NCI-H69 (cell line): Measurements from ENCODE around the gene MUC5AC.
"Not testable (repeated sequence)": the region's sequence is repeated elsewhere in the genome, so short reads cannot be mapped to it uniquely, and the experiment has no call there.

Experiments used
- DNase-seq: peaks from one replicate; lab custom pipeline; 2025; lab: John Stamatoyannopoulos, UW

MUC5AC gene

DNA sequence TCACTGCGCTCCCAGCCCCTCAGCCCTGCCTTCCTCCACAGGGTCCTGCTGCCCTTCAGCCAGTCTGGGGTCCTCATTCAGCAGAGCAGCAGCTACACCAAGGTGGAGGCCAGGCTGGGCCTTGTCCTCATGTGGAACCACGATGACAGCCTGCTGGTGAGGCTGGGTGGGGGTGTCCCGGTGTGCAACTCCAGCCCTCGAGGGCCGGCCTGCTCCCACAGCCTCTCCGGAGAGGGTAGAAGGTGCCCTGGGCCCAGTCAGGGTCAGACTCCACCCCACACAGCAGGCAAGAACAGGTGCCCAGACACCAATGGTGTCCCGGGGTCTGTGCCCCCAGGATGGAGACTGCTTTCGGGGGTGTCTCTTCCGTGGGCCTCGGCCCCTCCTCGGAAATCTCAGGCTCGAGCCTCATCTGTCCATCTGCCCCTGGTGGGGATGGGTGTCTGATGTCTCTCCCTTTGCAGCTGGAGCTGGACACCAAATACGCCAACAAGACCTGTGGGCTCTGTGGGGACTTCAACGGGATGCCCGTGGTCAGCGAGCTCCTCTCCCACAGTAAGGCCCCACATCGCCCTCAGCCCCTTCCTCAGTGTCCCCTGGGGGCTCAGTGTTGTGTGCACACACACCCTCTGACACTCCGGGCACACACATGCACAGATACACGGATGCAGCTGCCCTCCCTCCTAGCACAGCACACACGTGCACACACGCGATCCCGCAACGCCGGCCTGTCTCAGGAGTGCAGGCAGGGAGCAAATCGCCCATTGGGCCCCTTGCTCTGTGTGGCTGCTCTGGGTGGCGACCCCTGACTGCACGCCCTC, 4.9 kb downstream of the MUC5AC start:
- no peak for DNase-seq

- no peak for DNase-seq
Observed at GRCh38 chr11:1163321-1163910, 5.7 kb downstream of the MUC5AC start.

DNA sequence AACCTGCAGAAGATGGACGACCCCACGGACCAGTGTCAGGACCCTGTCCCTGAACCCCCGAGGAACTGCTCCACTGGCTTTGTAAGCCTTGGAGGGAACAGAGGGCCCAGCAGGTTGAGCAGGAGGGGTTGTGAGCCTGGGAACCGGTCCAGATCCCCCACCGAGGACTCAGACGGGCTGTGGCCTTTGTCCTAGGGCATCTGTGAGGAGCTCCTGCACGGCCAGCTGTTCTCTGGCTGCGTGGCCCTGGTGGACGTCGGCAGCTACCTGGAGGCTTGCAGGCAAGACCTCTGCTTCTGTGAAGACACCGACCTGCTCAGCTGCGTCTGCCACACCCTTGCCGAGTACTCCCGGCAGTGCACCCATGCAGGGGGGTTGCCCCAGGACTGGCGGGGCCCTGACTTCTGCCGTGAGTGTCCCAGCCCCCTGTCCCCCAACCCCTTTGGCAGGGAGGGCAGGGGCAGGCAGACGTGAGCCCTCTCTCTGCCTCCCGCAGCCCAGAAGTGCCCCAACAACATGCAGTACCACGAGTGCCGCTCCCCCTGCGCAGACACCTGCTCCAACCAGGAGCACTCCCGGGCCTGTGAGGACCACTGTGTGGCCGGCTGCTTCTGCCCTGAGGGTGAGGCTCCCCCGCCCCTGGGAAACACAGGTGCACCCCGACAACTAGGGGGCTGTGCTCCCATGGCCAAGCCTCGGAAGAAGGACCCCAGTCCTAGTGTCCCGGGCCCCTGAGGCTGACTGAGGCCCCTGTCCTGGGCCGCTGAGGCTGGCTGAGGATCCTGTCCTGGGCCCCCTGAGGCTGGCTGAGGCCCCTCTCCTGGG, 6.4 kb downstream of the MUC5AC start:
- DNase-seq: peak; percentile 20

- not testable (repeated sequence) for DNase-seq
Observed at GRCh38 chr11:1164779-1165255, 7.1 kb downstream of the MUC5AC start.

- no peak for DNase-seq
Observed at GRCh38 chr11:1165256-1166041, 7.7 kb downstream of the MUC5AC start.

DNA sequence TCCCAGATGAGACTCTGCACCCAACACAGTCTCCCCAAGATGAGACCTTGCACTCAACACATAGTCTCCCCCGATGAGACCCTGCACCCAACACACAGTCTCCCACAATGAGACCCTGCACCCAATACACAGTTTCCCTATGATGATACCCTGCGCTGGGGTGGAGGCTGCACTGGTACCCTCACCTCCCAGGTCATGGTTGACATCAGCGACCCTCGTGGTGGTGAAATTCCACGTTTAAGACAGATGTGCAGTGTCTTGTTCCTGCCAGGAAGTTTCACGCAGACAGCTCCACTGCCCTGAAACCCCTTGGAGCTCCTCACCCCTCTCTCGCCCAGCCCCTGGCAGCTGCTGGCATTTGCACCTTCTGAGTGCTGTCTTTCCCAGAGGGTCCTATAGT, 9.5 kb downstream of the MUC5AC start:
- DNase-seq: no peak

DNA sequence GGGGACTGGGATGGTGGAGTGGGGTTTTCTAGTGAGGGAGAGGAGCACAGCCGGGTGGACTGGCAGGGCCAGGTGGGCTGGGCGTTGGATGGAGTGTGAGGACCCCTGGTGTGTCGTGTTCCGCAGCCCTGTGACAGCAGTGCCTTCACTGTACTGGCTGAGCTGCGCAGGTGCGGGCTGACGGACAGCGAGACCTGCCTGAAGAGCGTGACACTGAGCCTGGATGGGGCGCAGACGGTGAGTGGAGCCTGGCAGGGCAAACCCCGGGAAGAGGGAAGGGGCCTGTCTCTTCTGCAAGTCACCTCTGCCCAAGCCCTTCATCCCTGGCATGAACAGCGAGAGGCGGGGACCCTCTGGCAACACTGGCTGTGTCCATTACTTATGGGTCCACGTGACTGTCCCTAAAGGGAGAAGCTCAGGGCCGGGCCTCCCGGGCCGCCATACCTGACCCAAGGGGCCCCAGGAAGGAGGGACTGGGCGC, 10.0 kb downstream of the MUC5AC start:
- no peak for DNase-seq

DNA sequence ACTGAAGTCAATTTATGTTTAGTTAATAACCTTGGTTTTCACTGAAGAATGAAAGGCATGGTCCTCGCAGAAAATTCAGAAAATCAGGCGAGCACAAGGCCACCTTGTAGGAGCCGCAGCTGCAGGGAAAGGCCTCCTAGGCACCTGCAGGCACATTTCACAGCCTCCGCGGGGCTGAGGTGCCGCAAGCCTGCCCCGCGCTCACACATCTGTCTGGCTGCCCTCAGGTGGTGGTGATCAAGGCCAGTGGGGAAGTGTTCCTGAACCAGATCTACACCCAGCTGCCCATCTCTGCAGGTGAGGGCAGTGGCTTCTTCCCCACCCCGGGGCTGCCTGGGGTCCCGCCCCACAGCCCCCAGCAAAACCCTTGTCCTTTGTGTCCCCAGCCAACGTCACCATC, 10.5 kb downstream of the MUC5AC start:
- DNase-seq: no peak

GRCh38 chr11:1168721-1169161, 11.0 kb downstream of the MUC5AC start:
- DNase-seq: no peak

DNA sequence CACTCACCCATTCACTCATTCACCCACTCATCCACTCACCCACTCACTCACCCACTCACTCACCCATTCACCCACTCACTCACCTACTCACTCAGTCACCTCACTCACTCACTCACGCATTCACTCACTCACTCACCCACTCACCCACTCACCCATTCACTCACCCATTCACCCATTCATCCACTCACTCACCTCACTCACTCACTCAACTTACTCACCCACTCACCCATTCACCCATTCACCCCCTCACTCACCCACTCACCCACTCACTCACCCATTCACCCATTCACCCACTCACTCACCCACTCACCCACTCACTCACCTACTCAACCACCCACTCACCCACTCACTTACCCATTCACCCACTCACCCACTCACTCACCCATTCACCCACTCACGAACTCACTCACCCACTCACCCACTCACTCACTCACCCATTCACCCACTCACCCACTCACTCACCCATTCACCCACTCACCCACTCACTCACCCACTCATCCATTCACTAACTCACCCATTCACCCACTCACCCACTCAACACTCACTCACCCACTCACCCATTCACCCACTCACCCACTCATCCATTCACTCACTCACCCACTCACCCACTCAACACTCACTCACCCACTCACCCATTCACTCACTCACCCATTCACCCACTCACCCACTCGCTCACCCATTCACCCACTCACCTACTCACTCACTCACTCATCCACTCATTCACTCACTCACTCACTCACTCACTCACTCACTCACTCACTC, 13.7 kb downstream of the MUC5AC start:
- DNase-seq: no peak

- DNase-seq: no peak
Observed at GRCh38 chr11:1171985-1172728, 14.4 kb downstream of the MUC5AC start.

GRCh38 chr11:1172729-1173117, 15.0 kb downstream of the MUC5AC start:
- DNase-seq: no peak

DNA sequence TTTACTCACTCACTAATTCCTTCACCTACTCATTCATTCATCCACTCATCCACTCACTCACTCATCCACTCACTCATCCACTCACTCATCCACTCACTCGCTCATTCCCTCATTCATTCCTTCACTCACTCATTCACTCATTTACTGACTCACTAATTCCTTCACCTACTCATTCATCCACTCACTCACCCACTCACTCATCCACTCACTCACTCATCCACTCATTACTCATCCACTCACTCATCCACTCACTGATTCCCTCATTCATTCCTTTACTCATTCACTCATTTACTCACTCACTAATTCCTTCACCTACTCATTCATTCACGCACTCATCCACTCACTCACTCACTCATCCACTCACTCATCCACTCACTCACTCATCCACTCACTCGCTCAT, 15.6 kb downstream of the MUC5AC start:
- DNase-seq: not testable (repeated sequence)

DNA sequence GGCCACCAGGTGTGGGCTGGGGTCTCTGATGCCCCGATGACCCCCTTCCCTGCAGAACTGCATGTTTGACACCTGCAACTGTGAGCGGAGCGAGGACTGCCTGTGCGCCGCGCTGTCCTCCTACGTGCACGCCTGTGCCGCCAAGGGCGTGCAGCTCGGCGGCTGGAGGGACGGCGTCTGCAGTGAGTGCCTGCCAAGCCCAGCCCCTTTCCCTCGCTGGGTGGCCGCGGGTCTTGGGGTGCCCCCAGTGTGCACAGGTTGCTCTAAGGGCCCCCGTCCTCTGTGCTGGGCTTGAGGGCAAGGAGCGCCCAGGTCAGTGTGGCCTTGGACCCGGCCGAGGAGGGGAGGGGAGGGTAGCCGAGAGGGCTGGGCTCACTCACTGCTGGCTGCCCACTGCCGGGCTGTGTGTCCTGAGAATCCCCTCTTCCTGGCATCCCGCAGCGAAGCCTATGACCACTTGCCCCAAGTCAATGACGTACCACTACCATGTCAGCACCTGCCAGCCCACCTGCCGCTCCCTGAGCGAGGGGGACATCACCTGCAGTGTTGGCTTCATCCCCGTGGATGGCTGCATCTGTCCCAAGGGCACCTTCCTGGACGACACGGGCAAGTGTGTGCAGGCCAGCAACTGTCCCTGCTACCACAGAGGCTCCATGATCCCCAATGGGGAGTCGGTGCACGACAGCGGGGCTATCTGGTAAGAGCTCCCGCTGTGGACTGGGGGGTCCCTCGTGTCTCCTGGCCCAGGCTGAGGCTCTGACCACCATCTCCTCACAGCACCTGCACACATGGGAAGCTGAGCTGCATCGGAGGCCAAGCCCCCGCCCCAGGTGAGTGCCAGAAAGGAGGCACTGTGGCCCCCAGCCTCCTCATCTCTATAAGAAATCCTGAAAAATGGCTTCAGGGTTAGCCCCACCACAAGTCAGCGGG, 17.0 kb downstream of the MUC5AC start:
- no peak for DNase-seq

- DNase-seq: no peak
Observed at GRCh38 chr11:1175461-1176223, 17.9 kb downstream of the MUC5AC start.

DNA sequence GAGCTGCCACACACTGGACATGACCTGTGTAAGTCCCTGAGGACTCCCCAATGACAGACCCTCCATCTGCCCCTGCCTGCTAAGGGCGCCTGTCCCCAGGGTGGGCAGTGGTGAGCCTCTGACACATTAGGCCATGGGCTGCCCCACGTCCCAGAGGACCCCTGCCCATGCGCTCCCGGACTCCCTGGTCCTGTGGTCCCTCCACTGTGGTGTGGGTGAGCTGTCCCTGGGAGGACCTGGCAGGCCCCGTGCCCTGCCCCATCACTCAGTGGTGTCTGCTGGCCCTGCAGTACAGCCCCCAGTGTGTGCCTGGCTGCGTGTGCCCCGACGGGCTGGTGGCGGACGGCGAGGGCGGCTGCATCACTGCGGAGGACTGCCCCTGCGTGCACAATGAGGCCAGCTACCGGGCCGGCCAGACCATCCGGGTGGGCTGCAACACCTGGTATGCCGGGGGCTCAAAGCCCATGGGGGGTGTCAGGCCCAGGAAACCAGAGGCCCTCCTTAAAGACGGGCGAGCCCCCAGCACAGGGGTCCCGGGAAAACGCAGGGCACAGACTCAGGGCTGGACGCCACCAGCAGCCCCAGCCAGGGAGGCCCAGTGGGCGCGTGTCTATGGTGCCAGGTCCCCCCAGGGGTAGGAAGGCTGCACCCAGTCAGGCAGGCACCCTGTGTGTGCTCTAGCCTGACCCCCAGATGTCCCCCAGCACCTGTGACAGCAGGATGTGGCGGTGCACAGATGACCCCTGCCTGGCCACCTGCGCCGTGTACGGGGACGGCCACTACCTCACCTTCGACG, 18.7 kb downstream of the MUC5AC start:
- DNase-seq: no peak

DNA sequence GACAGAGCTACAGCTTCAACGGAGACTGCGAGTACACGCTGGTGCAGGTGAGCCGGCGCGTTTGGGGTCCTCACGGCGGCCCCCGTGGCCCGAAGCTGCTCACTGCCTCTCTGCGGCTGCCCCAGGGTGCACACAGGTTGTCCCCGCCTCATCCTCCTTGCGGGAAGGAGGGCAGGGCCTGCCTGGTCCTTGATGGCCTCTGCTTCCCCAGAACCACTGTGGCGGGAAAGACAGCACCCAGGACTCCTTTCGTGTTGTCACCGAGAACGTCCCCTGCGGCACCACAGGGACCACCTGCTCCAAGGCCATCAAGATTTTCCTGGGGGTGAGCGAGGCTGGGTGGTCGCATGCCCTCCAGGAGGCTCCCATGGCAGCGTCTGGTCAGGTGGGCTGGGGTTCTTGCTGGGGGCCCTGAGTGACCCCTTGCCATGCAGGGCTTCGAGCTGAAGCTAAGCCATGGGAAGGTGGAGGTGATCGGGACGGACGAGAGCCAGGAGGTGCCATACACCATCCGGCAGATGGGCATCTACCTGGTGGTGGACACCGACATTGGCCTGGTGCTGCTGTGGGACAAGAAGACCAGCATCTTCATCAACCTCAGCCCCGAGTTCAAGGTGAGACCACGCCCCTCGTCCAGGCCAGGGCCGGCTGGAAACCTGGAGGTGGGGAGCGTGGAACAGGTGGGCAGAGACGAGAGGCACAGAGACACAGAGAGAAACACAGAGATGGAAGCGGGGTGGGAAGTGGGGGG, 19.4 kb downstream of the MUC5AC start:
- no peak for DNase-seq
